Activated T-helper 9 cell treated with anti-CD3 and anti-CD28 coated beads, Interleukin-2, amount 50 U/mL, for 16 hours (primary cell): ENCODE data around the gene FAM72A.
"Not testable (repeated sequence)": the region's sequence is repeated elsewhere in the genome, so short reads cannot be mapped to it uniquely, and the experiment has no call there.

ENCODE experiments used
- DNase-seq: peaks from one replicate; pipeline ENCODE4 v3.0.0-alpha.2; 2020; ENCODE audit warnings: low read depth

The FAM72A gene

DNA sequence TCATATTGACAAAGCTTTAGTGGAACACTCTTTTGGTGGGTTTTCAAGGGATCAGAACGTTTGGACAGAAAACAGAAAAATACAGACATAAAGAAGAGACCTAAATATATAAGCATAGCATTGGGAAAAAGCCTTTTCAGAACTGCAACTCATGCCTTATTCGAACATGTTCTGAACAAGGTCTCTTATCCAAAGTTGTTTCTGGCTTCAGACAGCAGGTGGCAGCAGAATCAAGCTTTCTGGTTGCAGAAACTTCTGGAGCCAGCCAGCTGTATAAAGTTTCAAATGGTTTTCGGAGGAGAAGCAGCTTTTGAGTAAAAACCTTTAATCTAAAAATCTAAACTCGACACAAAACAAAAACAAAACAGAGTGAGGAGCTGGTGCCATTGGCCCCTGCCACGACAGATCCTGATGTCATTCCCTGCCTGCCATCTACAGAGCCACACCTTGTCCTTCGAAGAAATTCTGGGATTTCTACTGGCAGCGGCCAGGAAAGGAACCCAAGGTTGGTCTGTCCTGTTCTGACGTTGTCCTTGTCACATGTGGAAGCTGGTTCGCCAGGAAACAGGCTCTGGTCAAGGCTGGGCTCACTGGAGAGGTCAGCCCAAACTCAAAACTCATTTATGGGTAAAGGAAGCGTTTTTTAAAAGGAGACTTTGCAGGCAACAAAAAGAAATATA, 35.1 kb downstream of the FAM72A start:
- not testable (repeated sequence) for DNase-seq

DNA sequence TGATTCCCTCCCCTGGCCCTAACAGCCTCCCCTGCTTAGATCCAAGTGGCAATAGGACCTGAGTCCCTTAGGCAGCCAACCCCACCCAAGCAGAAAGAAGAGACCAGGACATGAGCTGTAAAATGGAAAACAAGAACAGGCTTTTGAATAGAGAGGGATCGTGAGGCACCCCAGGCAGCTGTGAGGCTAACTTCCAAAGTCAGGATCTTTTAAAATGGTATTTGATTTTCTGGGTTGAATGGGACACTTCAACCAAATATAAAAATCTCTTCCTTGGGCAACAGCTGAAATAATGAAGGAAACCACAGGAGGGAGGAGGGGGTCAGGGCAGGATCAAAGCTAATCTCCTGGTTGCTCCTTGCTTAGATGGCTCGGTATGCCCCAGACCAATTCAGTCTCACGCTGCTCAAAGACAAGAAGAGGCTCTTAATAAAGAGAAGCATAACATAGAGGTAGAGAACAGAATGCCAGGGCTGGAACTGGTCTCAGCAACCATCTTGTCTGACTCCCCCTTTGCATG, 56.8 kb downstream of the FAM72A start:
- no peak for DNase-seq

DNA sequence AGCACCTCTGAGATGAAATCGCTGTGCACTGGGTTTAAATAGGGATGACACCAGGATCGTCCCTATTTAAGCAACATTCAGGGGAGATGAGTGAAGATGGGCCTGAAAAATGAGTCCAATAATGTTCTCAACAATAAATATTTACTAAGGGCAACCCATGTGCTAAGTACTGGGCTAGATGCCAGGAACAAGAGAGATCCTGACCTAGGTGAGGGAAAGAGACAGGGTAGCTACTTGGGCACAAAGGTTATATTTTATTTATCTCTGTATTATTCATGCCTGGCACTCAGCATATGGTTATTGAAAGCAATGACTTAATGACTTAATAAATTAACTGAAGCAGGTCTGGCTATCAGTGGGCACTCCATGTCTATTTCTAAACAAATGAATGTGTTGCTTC, 58.0 kb downstream of the FAM72A start:
- DNase-seq = no peak

- no peak for DNase-seq
These were observed 59.0 kb downstream of the FAM72A start for GRCh38 chr1:206143537-206144172.

- no peak for DNase-seq
These were observed 59.9 kb downstream of the FAM72A start for GRCh38 chr1:206142770-206143169.

- no peak for DNase-seq
These were observed 60.6 kb downstream of the FAM72A start for GRCh38 chr1:206142011-206142410.

DNA sequence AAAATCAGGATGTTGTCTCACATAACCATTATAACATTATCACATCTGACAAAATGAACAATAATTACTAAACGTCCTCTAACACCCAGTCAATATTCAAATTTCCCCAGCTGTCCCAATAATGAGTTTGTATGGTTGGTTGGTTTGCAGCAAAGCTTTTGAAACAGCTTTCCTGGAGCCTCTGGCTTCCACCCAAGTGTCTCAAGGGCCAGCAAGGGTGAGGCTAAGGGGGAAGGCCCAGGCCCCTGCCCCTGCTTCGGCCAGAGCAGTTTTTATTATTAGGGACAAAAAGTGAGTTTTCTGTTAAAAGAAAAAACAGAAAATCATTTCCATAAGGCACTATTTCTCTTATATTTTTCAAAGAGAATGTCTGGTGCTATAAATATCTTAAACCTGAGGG, 66.4 kb downstream of the FAM72A start:
- DNase-seq = no peak
